Suprapubic skin (tissue), 4 donors: Measurements from ENCODE around the gene CPT1A.

ENCODE experiments used
- CTCF ChIP-seq, 2 donors: fragments of 200-600 bp in 1 of 2; fragments of 450-650 bp in 1 of 2; sonication (generic) in 1 of 2; IDR thresholded peaks; one replicate each; pipeline ENCODE4 v1.5.1; 2016 to 2019; ENCODE audit warnings: antibody characterized with exemption in 2 of 2, mild to moderate bottlenecking in 1 of 2, moderate library complexity in 1 of 2
- EP300 ChIP-seq: sonication (generic); formaldehyde crosslinking; IDR thresholded peaks from one replicate; pipeline ENCODE4 v1.6.1; 2017; ENCODE audit warnings: antibody characterized with exemption
- POLR2A ChIP-seq, 2 donors: fragments of 450-650 bp; IDR thresholded peaks; one replicate each; pipeline ENCODE4 v1.6.1; 2017; ENCODE audit warnings: antibody characterized with exemption in 2 of 2, mild to moderate bottlenecking in 2 of 2, moderate library complexity in 2 of 2
- POLR2AphosphoS5 ChIP-seq, 3 donors: sonication (generic); formaldehyde crosslinking; IDR thresholded peaks; one replicate each; pipeline ENCODE4 v1.6.1; 2017; ENCODE audit warnings: antibody characterized with exemption in 3 of 3

GRCh38 chr11:68821670-68822069 lies 20.0 kb downstream of the CPT1A start:
- no peak for TF ChIP-seq CTCF (IDR thresholded peaks at IDR 0.05)
- no peak for TF ChIP-seq POLR2A (IDR thresholded peaks at IDR 0.05)
- no peak for TF ChIP-seq POLR2AphosphoS5 (IDR thresholded peaks at IDR 0.05)
- no peak for TF ChIP-seq EP300
